CD4-positive, alpha-beta T cell treated with Interleukin-15 for 4 hours (primary cell): ENCODE measurements around the gene ERRFI1.

Experiments
- DNase-seq: peaks from one replicate; pipeline ENCODE4 v3.0.0-alpha.2; 2020; ENCODE audit warnings: low spot score

ERRFI1 gene

DNA sequence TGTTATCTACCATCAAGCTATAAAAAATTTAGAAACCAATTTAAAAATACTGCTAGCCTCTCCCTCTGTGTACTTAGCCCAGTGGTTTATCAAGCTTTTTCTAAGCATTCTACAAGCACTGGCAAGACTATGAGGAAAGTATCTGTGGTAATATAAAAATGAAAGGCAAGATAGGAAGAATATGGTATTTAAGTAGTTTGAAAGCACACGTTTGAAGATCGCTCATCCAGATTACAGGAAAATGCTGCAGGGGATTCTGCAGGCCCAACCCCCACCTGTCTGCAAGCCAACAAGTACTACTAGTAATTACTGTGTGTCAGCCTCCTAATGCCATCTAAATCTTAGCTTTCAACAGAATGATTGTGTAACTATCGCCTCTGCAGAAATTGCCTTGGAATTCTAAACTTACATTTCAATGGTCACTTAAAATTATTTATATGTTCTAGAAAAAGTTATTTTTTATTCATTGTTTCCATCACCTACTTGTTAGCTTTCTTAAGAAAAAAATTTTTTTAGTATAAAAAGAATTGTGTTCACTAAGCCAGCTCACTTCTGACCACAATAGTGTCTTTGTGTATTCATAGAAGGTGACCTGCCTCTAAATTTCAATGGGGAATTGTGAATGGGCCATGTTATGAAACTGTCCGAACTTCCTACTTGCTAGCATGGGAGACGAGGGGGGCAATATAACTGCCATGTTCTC lies 8.5 kb downstream of the ERRFI1 start:
- DNase-seq = no peak

DNA sequence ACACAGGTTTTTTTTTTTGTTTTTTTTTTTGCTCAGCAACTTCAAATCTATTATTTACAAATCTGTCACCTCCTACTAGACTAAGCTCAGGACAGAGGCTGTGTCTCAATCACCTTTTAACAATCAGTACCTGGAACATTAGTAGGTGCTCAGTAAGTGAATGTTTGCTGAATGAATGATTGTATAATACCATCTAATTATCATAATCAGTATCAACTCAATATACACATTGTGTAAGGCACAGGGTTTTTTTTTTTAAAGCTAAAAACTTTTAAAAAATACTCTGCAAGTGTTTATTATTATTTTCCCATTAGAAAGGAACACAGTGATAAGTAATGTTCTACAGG lies 9.2 kb downstream of the ERRFI1 start:
- DNase-seq = no peak

DNA sequence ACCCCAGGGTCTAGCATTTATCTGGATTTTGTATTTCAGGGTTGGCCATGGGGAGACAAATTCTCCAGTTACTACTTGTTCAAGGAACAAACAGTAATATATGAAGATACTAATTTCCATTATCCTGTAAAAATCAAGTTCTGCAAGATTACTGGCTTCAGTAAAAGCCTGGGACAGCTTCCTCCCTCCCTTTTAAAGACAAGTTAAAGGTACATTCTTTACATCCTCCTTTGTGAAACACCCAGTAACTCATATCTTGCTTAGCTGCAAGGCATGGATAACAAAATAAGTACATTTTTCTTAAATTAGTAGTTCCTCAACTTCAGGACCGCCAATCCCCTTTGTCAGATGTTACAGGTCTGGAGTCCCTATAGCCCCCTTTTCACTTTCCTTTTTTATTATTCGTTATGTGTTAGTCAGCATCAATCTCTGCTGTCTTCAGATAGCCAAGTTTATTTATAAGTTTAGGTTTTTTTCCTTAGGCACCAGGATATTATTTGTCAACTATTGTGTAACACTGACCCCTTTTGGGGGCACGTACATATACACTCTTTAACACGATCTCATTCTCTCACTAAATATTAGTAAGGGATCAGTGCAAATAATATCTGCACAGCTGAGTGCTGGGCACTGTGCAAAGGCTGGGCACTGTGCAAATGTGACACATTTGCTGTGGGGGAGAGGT lies 9.8 kb downstream of the ERRFI1 start:
- DNase-seq = no peak

DNA sequence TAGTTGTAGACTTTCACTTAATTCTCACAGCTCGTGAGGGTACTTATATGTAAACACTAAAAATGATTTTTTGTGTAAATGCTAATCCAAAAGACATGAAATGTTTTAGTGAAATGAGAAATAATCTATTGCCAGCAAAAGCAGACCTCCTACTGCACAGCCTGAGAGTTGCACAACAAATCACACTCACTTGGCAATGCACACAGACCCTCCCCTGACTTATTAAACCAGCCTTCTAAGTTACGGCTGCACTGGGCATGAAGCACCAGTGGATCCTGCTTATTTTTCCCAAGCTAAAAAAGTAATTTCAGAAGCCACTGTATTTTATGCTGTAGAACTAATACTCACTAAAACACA lies 10.3 kb downstream of the ERRFI1 start:
- DNase-seq = no peak

DNA sequence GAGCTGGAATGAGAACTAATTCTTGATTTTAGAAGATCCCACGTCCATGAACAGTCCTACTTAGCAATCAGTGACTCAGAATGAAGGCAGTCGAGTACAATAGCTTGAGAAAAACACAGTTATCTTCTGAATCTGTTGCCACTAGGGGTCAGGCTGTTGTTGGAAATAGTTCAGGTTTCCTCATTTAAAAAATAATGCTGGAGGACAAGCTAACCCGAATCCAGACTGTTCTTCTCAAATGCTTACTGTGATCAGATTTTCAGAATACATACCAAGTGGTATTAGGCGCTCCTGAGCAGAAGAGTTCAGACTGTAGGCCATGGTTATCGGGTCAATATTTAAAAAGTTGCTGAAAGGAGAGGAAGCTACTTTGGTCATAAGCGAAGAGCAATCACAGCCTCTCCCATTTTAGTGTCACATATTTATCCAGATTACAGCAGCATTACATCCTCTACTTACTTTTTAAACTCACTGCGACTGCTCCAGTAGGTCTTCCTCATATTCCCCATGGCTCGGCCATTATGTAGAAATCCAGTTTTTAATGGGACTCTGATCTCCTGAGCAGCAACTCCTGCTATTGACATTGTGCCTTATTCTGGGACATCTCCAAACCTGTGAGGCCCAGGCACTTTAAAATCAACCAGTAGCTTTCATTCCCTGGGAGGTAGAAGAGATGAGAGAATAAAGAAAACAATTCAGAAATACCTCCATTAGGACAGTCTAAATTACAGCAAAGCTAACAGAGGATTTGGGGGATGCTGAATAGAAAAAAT lies 10.9 kb downstream of the ERRFI1 start:
- peak; percentile 59 for DNase-seq

DNA sequence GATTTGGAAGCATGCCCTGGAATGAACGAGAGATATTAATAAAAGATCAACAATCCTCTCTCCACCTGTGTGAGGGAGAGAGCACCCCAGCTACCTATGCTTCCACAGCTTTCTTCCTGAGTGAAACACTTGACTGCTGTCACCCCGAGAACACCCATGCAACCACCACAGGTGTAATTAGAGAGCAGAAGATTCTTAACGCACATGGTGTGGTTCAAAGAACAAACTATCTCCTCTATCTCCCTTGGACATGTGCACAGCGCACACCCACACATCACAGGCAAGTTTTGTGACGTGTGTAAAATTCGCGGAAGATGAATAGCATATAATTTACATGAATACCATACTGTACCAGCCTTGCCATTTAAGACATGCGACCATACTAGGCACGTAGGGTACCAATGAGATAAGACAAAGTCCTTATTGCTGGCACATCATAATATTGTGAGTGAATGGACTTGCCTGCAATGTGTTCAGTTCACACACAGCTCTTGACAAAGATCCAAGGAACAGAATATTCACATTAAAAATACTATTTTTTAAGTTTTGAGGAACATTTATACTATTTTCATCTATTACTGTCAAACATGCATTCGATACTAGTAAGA lies 11.6 kb downstream of the ERRFI1 start:
- DNase-seq = no peak

DNA sequence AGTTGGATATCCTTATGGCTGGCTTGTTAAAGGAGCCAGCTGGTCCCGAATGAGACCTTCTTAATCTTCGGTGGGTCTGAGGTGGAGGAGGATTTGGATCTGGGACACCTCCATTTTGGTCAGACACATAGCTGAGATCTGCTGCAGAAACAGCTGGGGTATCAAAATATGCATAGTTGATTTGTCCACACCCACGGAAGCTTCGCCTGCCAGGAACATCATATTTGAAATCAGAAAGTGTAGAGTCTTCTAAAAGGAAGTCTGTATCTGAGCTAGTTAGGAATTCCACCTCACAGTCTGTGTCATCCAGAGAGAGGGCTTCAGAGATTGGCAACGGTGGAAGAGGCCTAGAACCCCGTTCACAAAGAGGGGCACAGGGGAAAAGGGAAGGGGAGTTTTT lies 12.3 kb downstream of the ERRFI1 start:
- DNase-seq = no peak

DNA sequence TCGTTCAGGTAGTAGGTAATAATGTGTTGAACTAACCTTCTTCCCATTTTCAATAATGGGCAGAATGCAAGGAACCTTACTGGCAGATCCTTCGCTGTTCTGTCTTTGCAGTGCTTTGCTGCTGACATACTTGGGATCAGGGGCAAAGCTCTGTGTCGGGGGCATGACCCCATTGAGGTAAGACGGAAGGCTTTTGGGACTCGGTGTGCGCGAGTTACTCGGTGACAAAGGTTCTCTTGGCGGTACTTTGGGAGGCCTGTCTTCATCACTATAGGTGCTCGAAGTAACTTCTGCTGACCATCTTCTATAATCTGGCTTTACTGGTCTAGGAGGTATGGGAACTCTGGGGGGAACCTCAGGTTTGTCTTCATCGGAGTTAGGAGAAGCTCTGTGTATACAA lies 12.7 kb downstream of the ERRFI1 start:
- DNase-seq = no peak

DNA sequence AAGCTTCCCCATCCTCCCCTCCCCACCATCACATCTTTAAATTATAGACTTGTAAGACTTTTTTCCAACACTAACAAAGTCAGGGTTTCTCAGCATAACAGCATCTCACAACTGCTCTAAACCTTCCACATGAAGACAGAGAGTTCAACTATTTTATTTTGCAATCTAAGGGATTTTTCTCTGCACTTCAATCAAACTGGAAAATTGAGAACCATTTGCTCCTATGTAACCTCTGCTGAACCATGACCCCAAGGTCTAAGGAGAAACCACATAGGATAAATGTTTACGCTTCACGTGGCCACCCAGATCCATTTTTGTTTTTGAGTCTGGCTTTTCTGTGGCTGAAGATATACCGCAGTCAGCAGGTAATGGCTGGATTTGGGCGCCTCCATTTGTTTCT lies 13.2 kb downstream of the ERRFI1 start:
- DNase-seq = no peak

DNA sequence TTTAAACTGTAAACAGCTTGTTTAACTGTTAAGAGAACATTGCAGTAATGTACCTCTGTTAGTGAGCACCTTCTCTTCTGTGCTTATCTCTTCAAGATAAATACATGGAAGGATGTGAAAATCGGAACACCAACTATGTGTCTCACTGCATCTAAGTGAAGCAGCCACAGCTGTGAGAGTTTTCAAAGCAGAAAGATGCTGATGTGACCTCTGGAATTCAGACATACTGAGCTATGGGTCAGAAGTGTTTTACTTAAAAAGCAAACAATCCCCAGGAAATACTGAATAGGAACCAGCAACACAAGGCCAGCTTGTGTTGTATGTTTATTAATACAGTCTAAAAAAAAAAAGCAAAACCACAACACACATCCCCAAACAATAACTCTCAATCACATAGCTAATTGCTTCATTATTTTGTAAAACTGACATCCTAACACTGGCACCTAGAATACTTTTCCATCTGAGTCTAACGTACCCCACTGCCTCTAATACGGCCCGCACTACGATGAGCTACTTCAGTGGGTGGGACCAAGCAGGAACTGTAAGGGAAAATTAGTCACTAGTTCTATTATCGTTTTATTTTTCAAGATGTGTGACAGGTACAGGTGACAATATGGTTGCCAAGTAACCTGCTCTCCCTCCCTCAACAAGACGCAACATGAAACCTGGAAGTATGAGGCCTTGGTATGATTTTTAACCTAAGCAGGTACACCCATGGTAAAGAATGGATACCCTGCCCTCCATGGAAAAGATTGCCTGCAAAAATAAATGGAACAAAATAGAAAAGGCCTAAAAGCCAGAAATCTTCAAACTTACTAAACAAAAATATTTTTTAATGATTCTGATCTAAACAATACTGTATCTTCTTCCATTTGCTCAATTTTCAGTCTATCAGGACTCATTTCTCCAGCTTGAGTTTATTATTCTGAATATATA lies 13.9 kb downstream of the ERRFI1 start:
- no peak for DNase-seq

DNA sequence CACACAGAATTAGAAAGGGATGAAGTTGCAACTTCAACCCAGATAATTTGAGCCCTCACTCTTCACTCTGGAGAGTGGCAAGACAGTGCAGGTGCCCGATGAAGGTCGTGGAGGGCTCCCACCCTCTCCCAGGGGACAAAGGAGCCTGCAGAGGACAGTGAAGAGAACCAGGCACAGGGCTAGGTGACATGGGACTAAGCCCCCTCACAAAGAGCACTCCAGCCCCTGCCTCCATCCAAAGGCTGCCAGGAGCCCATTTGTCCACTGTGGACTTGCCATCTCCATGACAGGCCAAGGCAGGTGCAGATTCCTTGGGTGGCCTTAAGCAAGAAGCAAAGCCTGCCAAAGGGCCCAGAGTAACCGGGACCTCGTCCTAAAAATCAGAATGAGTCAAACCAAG lies 15.1 kb downstream of the ERRFI1 start:
- DNase-seq = no peak

DNA sequence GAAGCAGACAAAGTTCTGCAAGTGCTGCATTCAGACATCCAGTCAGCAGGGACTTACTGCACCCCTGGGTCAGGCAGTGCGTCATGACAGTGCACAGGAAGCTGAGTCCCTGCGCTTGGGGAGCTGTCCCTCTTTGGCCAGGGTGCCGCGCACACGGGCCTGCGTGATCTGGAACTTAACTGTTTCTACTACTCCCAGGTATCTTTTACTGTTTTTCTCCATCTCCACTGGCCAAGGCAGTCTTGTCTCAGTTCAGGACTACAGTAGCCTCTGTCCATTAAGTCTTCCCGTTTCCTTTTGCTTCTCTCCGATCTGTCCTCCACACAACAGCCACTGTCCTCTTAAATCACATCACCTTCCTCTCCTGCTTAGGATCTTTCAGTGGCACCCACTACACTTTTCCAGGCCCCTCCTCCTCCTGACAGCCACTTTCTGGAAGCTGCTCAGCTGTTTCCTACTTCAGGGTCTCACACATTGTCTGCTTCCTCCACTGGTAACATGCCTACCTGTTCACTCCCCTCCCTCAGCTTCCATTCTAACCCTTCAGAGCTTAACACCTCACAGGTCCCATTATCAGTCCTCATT lies 15.9 kb downstream of the ERRFI1 start:
- no peak for DNase-seq

DNA sequence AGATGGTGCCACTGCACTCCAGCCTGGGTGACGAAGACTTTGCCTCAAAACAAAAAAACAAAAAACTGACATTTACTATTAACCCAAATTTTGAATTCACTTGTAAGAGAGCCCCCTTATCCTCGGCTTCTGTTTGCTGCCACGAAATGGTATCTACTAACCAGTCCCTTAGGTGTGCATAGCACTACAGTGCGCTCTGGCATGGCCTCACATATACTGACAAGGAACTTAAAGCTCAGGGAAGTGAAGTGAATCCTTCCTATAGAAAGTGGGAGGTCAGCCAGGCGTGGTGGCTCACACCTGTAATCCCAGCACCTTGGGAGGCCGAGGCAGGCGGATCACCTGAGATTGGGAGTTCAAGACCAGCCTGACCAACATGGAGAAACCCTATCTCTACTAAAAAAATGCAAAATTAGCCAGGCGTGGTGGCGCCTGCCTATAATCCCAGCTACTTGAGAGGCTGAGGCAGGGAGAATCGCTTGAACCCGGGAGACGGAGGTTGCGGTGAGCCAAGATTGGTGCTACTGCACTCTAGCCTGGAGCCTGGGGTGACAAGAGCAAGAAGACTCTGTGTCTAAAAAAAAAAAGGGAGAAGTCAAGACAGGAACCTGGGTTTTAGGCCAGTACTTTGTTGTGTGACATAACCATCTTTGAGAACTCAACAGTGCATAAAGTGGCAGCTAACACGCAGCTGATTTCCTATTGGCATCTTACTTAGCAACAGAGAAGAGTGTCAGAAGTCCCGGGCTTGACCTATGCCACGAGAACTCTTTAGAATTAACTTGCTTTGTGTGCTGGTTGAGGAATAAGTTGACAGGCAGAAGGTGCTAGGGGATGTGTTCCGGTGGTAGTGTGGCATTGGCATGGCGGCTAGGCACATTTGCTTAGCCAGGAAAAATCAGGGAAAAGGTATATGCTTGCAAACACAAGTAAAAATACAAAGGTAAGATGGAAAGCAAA lies 16.8 kb downstream of the ERRFI1 start:
- no peak for DNase-seq

DNA sequence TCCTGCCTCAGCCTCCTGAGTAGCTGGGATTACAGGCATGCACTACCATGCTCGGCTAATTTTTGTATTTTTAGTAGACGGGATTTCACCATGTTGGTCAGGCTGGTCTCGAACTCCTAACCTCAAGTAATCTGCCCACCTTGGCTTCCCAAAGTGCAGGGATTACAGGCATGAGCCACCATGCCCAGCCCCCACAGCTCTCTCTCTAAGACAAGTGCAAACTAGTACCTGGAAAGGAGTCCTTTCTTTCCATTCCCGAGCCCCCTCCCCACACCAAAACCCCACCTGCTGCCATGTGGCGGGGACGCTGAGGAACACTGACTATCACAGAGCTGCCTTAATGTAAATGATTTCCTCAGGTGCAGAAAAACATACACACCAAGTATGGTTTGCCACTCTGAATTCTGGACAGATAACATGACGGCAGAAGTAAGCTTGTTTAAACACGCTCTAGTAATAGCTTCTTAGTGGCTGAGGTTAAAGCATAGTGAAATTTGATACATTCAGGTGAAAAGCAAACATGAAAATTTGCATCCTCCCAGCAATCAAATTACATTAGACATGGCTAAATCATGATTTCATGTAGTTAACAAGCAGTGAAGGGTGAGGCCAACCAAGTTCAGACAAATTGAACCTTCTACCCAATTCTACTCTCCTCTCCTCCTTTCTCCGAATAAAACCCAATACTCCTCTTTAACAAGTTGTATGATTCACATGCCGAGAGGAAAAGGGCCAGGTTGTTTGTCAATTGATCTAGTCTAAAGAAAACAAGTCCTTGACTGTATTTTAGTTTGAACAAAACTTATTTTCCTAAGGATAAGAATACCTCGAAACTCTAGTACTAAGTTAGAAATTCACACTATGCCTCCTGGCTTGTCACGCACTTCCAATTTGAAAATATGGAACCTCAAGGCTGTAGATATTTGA lies 19.8 kb downstream of the ERRFI1 start:
- DNase-seq = no peak

DNA sequence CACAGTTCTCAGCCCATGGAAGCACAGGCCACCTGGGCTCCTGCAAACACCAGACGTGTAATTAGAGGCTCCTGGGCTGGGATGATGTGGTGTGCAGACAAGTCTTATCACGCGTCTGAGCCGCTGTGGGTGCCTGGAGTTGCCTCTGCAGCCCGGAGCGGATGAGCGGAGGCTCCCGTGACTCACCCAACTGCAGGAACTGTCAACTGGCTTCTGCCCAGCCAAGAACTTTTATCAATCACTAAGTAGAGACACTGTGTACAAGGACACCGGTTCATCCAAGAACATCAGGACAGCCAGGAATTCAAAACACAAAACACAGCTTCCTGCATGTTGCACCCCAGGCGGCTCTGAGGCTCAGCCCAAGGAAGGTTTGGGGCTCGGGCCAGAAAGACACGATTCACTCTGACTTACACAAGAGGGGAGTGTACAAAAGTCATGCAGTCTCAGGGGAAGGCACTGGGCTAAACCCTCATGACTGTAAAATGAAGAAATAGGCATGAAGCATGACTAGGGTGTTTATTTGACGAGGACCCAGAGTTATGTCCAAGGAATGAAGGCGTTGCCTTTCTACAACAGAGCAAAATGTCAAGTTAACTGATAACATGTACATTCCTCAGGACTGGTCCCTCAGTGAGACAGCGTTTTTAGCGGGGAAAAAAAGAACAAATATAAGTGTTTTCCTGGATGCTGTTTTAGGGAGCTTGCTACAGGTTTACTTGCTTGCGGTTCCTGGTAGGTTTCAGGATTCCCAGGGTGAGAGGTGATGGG lies 21.1 kb downstream of the ERRFI1 start:
- DNase-seq = no peak

DNA sequence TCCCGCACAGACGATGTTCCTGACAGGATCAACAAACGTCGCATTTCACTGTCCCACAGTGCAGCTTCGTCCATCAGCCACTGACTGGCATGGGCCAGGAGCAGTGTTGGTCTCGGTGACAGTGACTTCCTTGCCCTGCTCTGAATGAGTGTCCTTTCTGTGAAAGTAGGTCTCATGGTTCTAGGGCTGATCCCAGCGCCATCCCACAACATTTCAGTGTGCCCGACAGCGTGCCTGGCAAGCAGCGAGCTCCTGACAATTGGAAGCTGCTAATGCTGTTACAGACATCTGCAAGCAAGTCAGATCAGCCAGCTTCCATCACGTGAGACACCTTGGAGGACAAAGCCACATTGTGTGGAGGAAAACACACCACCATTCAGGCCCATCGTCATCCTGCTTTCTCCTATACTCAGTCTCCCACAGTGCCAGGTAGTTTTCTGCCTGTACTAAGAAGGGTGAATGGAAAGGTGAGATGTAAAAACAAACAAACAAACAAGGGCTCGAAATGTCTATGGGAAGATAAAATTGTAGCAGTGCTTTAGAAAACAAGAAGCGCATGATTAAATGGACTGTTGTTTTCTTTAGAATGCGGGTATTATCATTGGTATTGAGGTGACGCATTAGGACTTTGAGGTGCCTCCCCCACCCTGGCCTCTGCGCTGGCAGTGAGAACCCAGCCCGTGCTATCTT lies 21.9 kb downstream of the ERRFI1 start:
- no peak for DNase-seq

DNA sequence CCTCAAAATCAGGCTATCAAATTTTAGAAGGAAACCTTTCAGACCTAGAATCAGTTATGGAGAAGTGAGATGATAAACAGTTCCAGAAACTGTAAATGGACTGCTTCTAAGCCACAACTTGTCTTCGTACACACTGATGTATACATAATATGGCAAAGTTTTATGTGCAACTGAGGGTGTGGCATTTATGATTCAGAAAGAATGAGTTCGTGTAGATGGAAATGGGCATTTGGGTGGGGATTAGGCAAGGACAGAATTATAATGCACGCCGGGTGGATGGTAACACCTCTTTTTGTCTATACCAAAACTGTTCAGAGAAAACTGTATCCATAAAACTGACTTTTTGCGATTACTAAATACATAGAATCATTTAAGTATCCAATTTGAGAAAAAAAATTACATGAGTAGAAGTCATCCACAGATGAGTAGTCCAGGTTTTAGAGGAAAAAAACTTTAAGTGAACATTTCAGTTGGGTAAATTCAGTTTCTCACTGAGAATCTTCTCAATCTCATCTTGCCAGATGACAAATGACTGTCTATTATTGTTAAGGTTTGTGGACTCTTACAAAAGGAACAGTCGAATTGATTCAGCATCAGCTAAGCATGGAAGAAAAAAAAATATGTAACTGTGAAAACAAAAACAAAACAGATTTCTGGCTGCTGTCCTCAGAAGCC lies 22.5 kb downstream of the ERRFI1 start:
- DNase-seq = no peak
